Mammary epithelial cell (primary cell): Measurements from ENCODE around the gene FAM78B.

ENCODE experiments used
- CTCF ChIP-seq, 2 donors: IDR thresholded peaks in 1 of 2; conservative IDR thresholded peaks in 1 of 2; 2 replicates each; pipeline ENCODE4 v1.5.1; 2011 to 2012; ENCODE audit warnings: inconsistent platforms in 2 of 2, low read length in 2 of 2, mild to moderate bottlenecking in 2 of 2, control low read depth in 1 of 2, low read depth in 1 of 2; ENCODE audit not compliant: insufficient read depth in 1 of 2; ENCODE audit errors: extremely low read depth in 1 of 2
- EZH2 ChIP-seq: IDR thresholded peaks from 2 replicates; pipeline ENCODE4 v1.6.1; 2012; ENCODE audit warnings: low read length, inconsistent platforms, borderline replicate concordance

DNA sequence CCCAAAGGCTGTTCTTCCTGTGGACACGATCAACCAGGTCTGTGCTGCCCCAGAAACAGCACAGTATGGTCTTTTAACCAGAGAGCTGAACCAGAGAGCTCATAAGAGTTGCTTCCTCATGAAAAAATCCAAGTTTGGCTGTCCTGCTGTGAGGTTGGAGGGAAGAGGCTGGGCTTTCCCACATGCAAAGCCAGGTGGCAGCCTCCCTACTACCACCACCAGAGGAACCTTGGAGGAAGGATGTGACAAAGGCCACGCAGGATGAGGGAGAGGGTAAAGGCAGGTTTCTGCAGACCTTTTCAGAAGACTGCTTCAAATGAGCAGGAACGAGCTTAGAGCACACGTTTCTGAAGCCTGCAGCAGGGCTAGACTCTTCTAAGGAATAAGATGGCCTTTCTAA, 27.1 kb downstream of the FAM78B start:
- peak in 1 of 2 donors; percentile 3 for TF ChIP-seq CTCF (conservative IDR thresholded peaks at IDR 0.05 in 1 of 2, IDR thresholded peaks at IDR 0.05 in 1 of 2; ENCODE audit: extremely low read depth in 1 of 2, insufficient read depth in 1 of 2, low read depth in 1 of 2, low read length in 2 of 2)
- no peak for TF ChIP-seq EZH2
